NCI-H526 (cell line): ENCODE measurements around the gene TMPRSS4.

Experiments used
- DNase-seq, 2 experiments: peaks; one replicate each; lab custom pipeline; 2025; lab: John Stamatoyannopoulos, UW

Gene TMPRSS4

GRCh38 chr11:118105657-118106305 is 28.9 kb downstream of the TMPRSS4 start:
- DNase-seq: no peak

GRCh38 chr11:118106789-118107335 is 30.0 kb downstream of the TMPRSS4 start:
- no peak for DNase-seq

GRCh38 chr11:118108513-118108912 is 31.6 kb downstream of the TMPRSS4 start:
- no peak for DNase-seq

GRCh38 chr11:118109231-118109630 is 32.4 kb downstream of the TMPRSS4 start:
- DNase-seq: no peak

GRCh38 chr11:118111019-118111743 is 34.3 kb downstream of the TMPRSS4 start:
- DNase-seq: no peak

- DNase-seq: no peak
Measured at GRCh38 chr11:118111744-118112035, 34.8 kb downstream of the TMPRSS4 start.

GRCh38 chr11:118112711-118113430 is 36.0 kb downstream of the TMPRSS4 start:
- DNase-seq: no peak

GRCh38 chr11:118114266-118114665 is 37.4 kb downstream of the TMPRSS4 start:
- DNase-seq: no peak

- no peak for DNase-seq
Measured at GRCh38 chr11:118115048-118115447, 38.2 kb downstream of the TMPRSS4 start.

GRCh38 chr11:118117790-118118601 is 41.1 kb downstream of the TMPRSS4 start:
- DNase-seq: no peak

- no peak for DNase-seq
Measured at GRCh38 chr11:118120793-118121192, 43.9 kb downstream of the TMPRSS4 start.

GRCh38 chr11:118124929-118125535 is 48.2 kb downstream of the TMPRSS4 start:
- DNase-seq: peak; percentile 28 to 86

- DNase-seq: peak; percentile 63 to 82
Measured at GRCh38 chr11:118126082-118126838, 49.4 kb downstream of the TMPRSS4 start.

GRCh38 chr11:118128310-118128709 is 51.4 kb downstream of the TMPRSS4 start:
- DNase-seq: no peak

- DNase-seq: no peak
Measured at GRCh38 chr11:118128721-118129470, 52.0 kb downstream of the TMPRSS4 start.

GRCh38 chr11:118129471-118130172 is 52.7 kb downstream of the TMPRSS4 start:
- no peak for DNase-seq

- DNase-seq: no peak
Measured at GRCh38 chr11:118132385-118133151, 55.7 kb downstream of the TMPRSS4 start.

GRCh38 chr11:118133816-118134215 is 56.9 kb downstream of the TMPRSS4 start:
- DNase-seq: no peak
